ENCODE data around the gene ANLN. TPM values are rescaled to one million over a fixed set of nuclear protein-coding genes. Genes with fewer than 3 reads are reported as not detected.

ANLN gene
- total RNA-seq, 1 donor from 2014 or later = 0.55 TPM

DNA sequence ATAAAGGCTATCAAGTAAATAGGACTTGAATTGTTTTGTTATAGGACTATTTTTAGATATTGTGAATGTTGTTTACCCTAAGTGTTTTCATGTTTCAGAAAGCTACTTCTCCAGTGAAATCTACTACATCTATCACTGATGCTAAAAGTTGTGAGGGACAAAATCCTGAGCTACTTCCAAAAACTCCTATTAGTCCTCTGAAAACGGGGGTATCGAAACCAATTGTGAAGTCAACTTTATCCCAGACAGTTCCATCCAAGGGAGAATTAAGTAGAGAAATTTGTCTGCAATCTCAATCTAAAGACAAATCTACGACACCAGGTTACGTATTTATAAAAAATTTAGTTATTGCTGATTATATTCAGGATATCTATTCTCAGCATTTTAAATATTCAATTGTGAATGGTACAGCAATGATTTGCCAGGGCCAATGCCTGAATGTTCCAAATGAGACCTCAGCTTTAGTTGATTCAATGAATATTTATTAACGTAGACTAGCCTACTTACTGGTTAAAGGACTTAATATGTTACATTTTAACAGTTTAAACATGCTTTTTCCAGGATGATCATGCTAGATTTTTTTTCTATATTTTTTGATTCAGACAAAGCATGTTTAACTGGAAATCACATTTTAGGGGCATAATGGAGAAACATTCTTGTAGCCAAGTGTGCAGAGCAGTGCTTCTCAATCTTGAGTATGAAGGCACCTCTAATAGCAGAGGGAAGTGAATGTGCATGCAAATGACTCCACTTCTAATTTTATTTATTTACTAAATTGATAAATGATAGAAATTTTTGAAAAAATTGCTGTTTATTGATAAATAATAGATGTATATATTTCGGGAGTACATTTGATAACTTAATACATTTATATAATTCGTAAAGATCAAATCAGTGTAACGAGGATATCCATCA, 18.2 kb downstream of the ANLN start:
- no peak for DNase-seq (ENCODE audit: low spot score)

- DNase-seq (ENCODE audit: low spot score) = no peak
These were observed 18.9 kb downstream of the ANLN start for GRCh38 chr7:36408589-36408988.

DNA sequence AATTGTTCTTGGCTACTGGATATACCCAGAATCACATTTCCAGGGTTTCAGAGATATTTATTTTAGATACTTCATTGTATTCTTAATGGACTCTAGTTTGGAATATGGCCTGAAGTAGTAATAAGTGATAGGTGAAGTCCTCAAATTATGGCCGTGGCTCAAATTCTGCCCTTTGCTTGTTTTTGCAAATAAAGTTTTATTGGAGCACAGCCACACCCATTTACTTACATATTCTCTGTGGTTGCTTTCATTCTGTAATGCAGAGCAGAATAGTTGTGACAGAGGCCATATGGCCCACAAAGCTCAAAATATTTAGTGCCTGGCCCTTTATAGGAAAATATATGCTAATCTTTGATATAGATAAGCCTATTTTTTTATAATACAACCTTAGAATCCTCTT, 19.5 kb downstream of the ANLN start:
- DNase-seq (ENCODE audit: low spot score) = no peak

- no peak for DNase-seq (ENCODE audit: low spot score)
These were observed 25.5 kb downstream of the ANLN start for GRCh38 chr7:36415144-36415543.

- DNase-seq (ENCODE audit: low spot score) = no peak
These were observed 26.6 kb downstream of the ANLN start for GRCh38 chr7:36416251-36416650.

- no peak for DNase-seq (ENCODE audit: low spot score)
These were observed 30.6 kb downstream of the ANLN start for GRCh38 chr7:36420307-36420706.

GRCh38 chr7:36422072-36422471, 32.4 kb downstream of the ANLN start:
- no peak for DNase-seq (ENCODE audit: low spot score)

- DNase-seq (ENCODE audit: low spot score) = no peak
These were observed 34.0 kb downstream of the ANLN start for GRCh38 chr7:36423633-36424032.

- DNase-seq (ENCODE audit: low spot score) = no peak
These were observed 40.5 kb downstream of the ANLN start for GRCh38 chr7:36430186-36430585.

GRCh38 chr7:36430881-36431280, 41.2 kb downstream of the ANLN start:
- no peak for DNase-seq (ENCODE audit: low spot score)

DNA sequence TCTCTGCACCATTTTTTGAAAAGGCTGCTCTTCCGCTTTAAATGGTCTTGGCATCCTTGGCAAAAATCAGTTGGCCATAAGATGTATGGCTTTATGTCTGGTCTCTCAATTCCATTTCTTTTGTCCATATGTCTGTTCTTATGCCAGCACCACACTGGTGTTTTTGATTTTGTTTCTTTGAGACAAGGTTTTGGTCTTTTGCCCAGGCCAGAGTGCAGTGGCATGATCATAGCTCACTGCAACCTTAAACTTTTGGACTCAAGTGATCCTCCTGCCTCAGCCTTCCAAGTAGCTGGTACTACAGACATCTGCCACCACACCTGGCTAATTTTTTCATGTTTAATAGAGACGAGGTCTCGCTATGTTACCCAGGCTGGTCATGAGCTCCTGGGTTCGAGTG, 48.5 kb downstream of the ANLN start:
- no peak for DNase-seq (ENCODE audit: low spot score)

DNA sequence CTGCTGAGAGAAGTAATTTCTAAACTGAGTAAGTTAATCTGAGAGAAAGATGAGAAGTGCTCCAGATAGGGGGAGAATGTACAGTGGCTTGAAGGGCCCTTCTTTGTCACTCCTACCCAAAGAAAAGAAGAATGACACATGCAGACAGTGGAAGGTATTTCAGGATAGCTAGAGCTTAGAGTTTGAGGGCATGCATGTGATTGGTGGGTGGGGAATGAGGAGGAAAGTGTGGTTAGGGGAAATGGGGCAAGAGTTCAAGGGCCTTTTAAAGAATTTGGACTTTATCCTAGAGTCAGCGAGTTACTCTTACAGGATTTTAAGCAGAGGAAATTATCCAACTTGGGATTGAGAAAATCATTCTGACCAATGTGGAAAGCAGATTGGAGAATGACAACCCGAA, 50.0 kb downstream of the ANLN start:
- no peak for DNase-seq (ENCODE audit: low spot score)

GRCh38 chr7:36440880-36441279, 51.2 kb downstream of the ANLN start:
- no peak for DNase-seq (ENCODE audit: low spot score)

GRCh38 chr7:36441344-36442022, 51.8 kb downstream of the ANLN start:
- DNase-seq (ENCODE audit: low spot score) = no peak

DNA sequence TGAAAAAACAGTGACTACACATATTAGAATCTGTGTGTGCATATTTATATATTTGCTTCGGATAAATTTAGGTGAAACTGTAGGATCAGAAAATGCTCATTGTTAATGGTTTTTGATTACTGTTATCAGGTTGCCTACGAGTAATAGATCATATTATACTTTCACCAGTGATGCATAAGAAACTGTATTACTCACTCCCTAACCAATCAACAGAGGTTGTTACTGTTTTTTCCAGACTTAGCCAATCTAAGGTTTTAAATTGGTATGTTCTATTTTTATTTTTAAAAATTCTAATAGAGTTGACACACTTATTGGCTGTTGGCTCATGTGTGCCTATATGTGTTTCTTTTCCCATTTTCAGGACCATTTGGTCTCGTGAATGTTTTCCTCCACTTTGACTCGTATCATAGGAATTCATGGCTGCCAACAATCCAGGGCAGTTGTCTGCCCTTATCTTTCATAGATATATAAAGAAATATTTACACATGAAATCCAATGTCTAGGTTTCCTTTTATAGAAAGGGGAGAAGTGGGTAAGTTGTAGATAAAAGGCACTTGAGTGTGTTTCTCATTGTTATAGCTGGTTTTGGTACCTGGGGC, 59.2 kb downstream of the ANLN start:
- DNase-seq (ENCODE audit: low spot score) = no peak

GRCh38 chr7:36449685-36450084, 60.0 kb downstream of the ANLN start:
- no peak for DNase-seq (ENCODE audit: low spot score)

DNA sequence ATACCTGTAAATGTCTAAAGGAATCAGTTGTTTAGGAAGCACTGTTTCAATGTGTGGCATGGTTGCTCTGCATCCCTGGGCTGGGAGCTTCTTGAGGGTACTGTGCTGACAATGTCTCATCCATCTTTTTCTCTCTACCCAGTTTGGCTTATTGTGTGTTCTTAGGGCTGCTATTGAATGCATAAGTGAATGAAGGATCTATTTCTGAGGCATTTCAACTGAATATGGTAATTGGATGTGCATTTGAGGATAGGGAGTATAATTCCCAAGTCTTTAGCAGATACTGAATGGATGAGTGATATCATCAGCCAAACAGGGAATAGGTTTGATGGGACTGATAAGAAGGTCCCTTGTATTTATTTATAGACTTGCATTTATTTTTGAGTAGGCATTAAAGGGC, 64.1 kb downstream of the ANLN start:
- DNase-seq (ENCODE audit: low spot score) = no peak

DNA sequence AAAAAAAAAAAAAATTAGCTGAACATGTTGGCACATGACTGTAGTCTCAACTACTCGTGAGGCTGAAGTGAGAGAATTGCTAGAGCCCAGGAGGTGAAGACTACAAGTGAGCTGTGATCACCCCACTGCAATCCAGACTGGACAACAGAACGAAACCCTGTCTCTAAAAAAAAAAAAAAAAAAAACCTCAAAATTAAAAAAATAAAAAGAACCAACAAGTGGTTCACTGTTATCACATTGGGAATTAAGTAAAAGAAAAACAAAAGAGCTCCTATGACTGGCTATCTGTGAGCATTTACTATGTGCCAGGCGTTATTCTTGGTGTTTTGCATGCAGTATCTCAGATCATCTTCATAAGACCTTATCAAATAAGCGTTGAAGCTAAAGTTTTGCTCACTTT, 66.0 kb downstream of the ANLN start:
- DNase-seq (ENCODE audit: low spot score) = no peak

- no peak for DNase-seq (ENCODE audit: low spot score)
These were observed 66.5 kb downstream of the ANLN start for GRCh38 chr7:36456138-36456537.

- DNase-seq (ENCODE audit: low spot score) = no peak
These were observed 66.9 kb downstream of the ANLN start for GRCh38 chr7:36456548-36456947.

DNA sequence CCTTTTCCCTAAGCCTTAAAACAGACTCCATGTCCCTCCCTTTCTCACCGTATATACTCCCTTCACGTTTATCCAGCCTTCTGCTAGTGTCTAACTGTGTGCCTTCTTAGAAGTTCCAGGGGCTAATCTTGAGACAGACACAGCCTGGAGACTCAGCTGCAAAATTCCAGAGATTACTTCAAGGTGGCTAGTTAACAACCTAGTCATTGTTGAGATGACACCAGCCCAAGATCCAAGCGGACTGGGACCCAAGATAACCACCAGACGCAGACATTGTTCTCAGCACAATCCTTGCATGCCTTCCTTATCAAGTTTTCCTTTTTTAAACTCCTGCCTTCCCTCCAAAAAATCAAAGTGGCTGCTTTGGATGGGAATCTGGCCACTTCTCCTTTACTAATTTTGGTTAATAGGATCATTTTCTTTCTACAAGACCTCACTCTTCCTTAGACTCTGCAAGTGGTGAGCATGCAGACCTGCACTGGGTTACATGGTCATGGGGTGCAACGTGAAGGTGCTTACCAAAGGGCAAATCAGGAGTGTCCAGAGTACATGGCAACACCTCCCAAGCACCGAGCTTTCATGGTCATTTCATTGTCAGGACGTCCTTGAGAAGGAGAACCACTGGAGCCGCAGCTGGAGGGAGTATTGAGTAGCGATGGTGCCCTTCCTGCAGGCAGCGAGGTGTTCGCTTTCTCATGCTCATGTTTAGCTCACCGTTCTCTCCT, 69.7 kb downstream of the ANLN start:
- DNase-seq (ENCODE audit: low spot score) = no peak
